GM06990 (cell line): ENCODE measurements around the gene SUN2.

Experiments used
- DNase-seq: peaks from one replicate; pipeline ENCODE4 v3.0.0-alpha.2; 2011; ENCODE audit not compliant: insufficient read length; ENCODE audit errors: extremely low read depth
- H3K27me3 ChIP-seq: replicated peaks from 2 replicates; pipeline ENCODE4 v1.6.0; 2011; ENCODE audit warnings: low read length; ENCODE audit not compliant: control insufficient read depth, insufficient read depth
- H3K36me3 ChIP-seq: 2 replicates; pipeline ENCODE4 v1.5.1; 2011; ENCODE audit warnings: low read length; ENCODE audit not compliant: control insufficient read depth, insufficient read depth
- H3K4me3 ChIP-seq: replicated peaks from 2 replicates; pipeline ENCODE4 v1.5.1; 2011; ENCODE audit warnings: low read depth, mild to moderate bottlenecking, control low read depth, low read length
- CTCF ChIP-seq: IDR thresholded peaks from 2 replicates; pipeline ENCODE4 v1.5.1; 2011; ENCODE audit warnings: low read length, control low read depth, mild to moderate bottlenecking, inconsistent platforms; ENCODE audit not compliant: insufficient read depth, poor library complexity, severe bottlenecking

The SUN2 gene

GRCh38 chr22:38696606-38697424 lies 59.0 kb downstream of the SUN2 start:
- Histone ChIP-seq H3K36me3 (no peaks in the 10 kb centered on the region), H3K27me3 (no peaks in the 10 kb centered on the region), H3K4me3 (no peak overlapping the region)
- TF ChIP-seq CTCF, result no peak
- DNase-seq, result no peak

GRCh38 chr22:38694940-38695339 lies 60.9 kb downstream of the SUN2 start:
- Histone ChIP-seq H3K27me3 (no peaks in the 10 kb centered on the region), H3K4me3 (no peak overlapping the region), H3K36me3 (no peaks in the 10 kb centered on the region)
- DNase-seq, result no peak
- no peak for TF ChIP-seq CTCF

- TF ChIP-seq CTCF, result no peak
- H3K4me3 ChIP-seq, result no peak overlapping the region
- peaks cover 3% of the 10 kb centered on the region for H3K36me3 ChIP-seq
- H3K27me3 ChIP-seq, result no peaks in the 10 kb centered on the region
- DNase-seq, result no peak
Measured at GRCh38 chr22:38694049-38694448, 61.7 kb downstream of the SUN2 start.

- H3K27me3 ChIP-seq, result no peaks in the 10 kb centered on the region
- no peak for DNase-seq
- TF ChIP-seq CTCF, result no peak
- peaks cover 25% of the 10 kb centered on the region for H3K36me3 ChIP-seq
- H3K4me3 ChIP-seq, result no peak overlapping the region
Measured at GRCh38 chr22:38689651-38690050, 66.1 kb downstream of the SUN2 start.

GRCh38 chr22:38685761-38686160 lies 70.0 kb downstream of the SUN2 start:
- TF ChIP-seq CTCF, result no peak
- H3K4me3 ChIP-seq, result no peak overlapping the region
- DNase-seq, result no peak
- H3K36me3 ChIP-seq, result peaks cover 27% of the 10 kb centered on the region
- H3K27me3 ChIP-seq, result no peaks in the 10 kb centered on the region
